Stomach smooth muscle (tissue), 2 donors: ENCODE measurements around the gene FUT9.

Source experiments
- H3K27ac ChIP-seq: one replicate; pipeline ENCODE4 v1.7.0; 2013; ENCODE audit warnings: mild to moderate bottlenecking, low read length, inconsistent platforms
- H3K27me3 ChIP-seq, 2 donors: one replicate each; pipeline ENCODE4 v1.7.0; 2013; ENCODE audit warnings: low read length in 2 of 2; ENCODE audit not compliant: insufficient read depth in 2 of 2, control insufficient read depth in 1 of 2
- H3K36me3 ChIP-seq, 2 donors: one replicate each; pipeline ENCODE4 v1.7.0; 2013; ENCODE audit warnings: low read length in 2 of 2; ENCODE audit not compliant: control insufficient read depth in 2 of 2, insufficient read depth in 2 of 2
- H3K4me1 ChIP-seq: one replicate; pipeline ENCODE4 v1.7.0; 2013; ENCODE audit warnings: low read length; ENCODE audit not compliant: control insufficient read depth, insufficient read depth
- H3K4me3 ChIP-seq, 2 donors: one replicate each; pipeline ENCODE4 v1.7.0; 2013; ENCODE audit warnings: low read length in 2 of 2
- H3K9ac ChIP-seq, 2 donors: one replicate each; pipeline ENCODE4 v1.7.0; 2013; ENCODE audit warnings: low read length in 2 of 2, mild to moderate bottlenecking in 1 of 2
- H3K9me3 ChIP-seq, 2 donors: one replicate each; pipeline ENCODE4 v1.7.0; 2013; ENCODE audit warnings: low read length in 2 of 2; ENCODE audit not compliant: control insufficient read depth in 2 of 2
- donor health status: healthy.
- donor health status: Pancreatic carcinoma.

Gene FUT9

DNA sequence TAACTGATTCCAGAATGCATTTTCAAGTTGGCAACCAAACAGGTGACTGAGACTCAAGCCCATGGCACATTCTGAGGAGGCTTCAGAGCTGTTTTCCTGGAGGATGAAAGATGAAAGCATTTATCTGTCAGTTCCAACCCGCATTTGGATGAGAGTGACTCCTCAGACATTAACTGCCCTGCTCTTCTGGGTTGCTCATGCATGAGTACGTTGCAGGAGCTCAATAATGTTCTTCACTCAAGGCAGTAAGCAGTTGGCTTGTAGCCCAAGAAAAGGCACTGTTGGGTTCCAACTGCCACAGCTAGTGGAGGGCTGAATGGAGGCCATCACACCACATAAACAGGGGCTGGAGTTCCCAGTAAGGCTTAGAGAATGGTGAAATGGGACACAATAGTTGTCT is 155.3 kb downstream of the FUT9 start:
- Histone ChIP-seq H3K36me3 (no peaks in the 10 kb centered on the region), H3K4me3 (no peak overlapping the region), H3K9ac (no peak overlapping the region), H3K27me3 (no peaks in the 10 kb centered on the region), H3K4me1 (no peaks in the 10 kb centered on the region), H3K27ac (no peak overlapping the region), H3K9me3 (no peaks in the 10 kb centered on the region)

DNA sequence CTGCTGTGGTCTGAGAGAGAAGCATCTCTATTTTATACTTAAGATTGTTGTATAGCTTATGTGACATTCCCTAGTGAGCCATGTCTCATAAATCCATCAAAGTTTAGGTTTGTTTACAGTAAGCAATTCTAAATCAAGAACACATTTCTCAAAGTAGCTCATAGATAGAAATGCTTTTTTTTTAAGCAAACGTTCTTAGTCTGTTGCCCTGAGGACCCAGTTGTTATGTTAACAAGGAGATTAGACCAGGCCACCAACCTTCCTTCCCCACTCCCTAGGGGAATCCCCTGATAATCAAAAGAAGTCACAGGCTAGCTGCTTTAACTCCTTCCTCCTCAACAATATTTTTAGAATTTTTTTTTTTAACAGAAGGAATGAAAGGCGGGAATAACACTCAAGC is 169.0 kb downstream of the FUT9 start:
- H3K9ac ChIP-seq = no peak overlapping the region
- no peaks in the 10 kb centered on the region for H3K4me1 ChIP-seq
- H3K36me3 ChIP-seq = no peaks in the 10 kb centered on the region
- H3K27ac ChIP-seq = no peak overlapping the region
- no peak overlapping the region for H3K4me3 ChIP-seq
- no peaks in the 10 kb centered on the region for H3K27me3 ChIP-seq
- no peaks in the 10 kb centered on the region for H3K9me3 ChIP-seq

DNA sequence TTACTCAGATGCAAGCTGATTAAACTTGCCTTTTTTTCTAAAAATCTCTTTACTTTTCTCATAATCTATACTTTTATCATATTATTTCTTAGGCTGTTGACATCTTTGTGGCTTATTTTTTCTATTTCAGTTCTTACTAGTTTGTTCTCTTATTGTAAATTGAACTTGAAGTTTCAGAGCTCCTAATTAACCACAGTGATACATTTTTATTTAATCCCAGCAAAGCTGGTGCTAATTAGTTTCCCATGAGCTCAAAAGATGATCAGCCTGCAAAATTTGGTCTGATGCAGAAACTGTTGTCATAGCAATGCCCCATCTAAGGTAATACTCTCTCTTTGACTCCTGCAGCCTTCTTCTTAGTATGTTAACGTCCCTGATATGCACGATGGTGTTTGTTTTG is 170.3 kb downstream of the FUT9 start:
- Histone ChIP-seq H3K27ac (no peak overlapping the region), H3K27me3 (no peaks in the 10 kb centered on the region), H3K4me1 (no peaks in the 10 kb centered on the region), H3K9ac (no peak overlapping the region), H3K36me3 (no peaks in the 10 kb centered on the region), H3K9me3 (no peaks in the 10 kb centered on the region), H3K4me3 (no peak overlapping the region)

DNA sequence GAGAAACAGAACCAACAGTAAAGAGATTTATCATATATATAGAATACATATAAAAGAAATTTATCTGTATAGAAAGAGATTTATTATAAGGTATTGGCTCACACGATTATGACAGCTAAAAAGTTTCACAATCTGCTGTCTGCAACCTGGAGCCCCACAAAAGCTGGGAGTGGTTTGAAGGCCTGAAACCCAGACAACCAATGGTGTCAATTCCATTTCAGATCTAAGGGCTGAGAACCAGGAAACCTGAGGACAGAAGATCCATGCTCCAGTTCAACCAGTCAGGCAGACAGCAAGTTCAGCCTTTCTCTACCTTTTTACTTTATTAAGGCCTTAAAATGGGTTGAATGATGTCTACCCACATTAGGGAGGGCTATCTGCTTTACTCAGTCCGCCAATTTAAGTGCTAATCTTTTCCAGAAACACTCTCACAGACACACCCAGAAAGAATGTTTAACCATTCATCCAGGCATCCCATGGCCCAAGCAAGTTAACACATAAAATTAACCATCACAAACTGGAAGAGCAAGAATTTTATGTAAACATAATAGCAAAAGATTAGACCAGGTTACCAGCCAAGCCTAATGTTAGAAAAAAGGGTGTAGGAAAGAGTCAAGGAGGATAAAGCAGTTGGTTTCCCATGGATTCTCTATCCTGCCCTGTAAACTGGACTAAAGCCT is 170.9 kb downstream of the FUT9 start:
- no peak overlapping the region for H3K27ac ChIP-seq
- H3K27me3 ChIP-seq = no peaks in the 10 kb centered on the region
- H3K9ac ChIP-seq = no peak overlapping the region
- no peaks in the 10 kb centered on the region for H3K9me3 ChIP-seq
- no peaks in the 10 kb centered on the region for H3K36me3 ChIP-seq
- no peaks in the 10 kb centered on the region for H3K4me1 ChIP-seq
- no peak overlapping the region for H3K4me3 ChIP-seq

DNA sequence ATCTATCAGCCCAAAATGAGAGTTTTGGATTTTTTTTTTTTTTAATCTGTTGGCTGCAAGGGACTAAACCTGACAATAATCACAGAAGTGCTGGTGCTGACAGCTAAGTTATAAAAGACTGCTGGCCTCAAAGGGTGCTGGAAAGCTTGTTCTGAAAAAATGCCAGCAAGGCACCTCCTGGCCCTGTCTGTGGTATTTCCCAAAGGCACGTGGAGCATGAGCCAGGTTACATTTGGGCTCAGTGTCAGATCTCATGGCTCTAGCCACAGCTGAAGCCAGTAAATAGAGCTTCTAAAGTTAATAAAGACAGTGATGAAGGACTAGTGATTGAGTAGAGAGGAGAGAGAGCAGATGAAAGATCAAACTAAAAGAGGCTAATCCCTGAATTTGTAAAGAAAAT is 178.9 kb downstream of the FUT9 start:
- no peaks in the 10 kb centered on the region for H3K36me3 ChIP-seq
- H3K27ac ChIP-seq = no peak overlapping the region
- H3K9me3 ChIP-seq = no peaks in the 10 kb centered on the region
- H3K27me3 ChIP-seq = no peaks in the 10 kb centered on the region
- no peak overlapping the region for H3K4me3 ChIP-seq
- H3K9ac ChIP-seq = no peak overlapping the region
- H3K4me1 ChIP-seq = no peaks in the 10 kb centered on the region

DNA sequence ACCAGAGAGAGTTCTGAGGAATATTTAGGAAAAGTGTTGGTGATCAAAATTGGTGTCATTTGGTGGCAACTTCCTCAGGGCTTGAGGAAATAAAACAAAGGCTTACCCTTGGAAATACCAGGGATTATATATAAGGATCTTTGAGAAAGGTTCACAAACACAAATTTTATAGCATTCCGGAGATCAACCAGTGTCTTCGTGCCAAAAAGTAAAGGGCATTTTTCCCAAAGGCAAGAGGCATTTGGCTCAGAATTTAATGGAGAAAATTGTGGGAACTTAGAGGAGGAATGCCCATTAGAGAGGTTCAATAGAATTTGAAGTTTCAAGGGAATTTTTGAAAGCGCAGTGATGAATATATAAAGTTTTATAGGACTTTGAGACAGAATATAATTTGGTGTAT is 179.5 kb downstream of the FUT9 start:
- no peak overlapping the region for H3K27ac ChIP-seq
- no peak overlapping the region for H3K4me3 ChIP-seq
- H3K27me3 ChIP-seq = no peaks in the 10 kb centered on the region
- no peaks in the 10 kb centered on the region for H3K9me3 ChIP-seq
- H3K36me3 ChIP-seq = no peaks in the 10 kb centered on the region
- H3K4me1 ChIP-seq = no peaks in the 10 kb centered on the region
- H3K9ac ChIP-seq = no peak overlapping the region

DNA sequence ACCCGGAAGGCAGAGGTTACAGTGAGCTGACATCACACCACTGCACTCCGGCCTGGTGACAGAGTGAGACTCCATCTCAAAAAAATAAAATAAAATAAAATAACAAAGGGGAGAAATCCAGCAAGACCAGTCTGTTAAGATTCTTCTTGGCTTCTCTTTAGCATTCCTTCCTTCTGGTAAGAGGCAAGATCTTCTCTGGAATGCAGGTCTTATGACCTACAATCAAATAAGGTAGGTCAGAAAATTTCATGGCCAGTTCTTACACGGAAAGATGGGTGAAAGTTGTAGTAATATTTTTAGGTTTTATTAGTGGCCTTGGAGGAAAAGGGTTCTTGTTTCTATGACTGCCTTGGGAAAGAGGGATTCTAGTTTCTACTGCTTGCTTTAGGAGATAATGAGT is 180.9 kb downstream of the FUT9 start:
- Histone ChIP-seq H3K4me1 (no peaks in the 10 kb centered on the region), H3K27me3 (no peaks in the 10 kb centered on the region), H3K27ac (no peak overlapping the region), H3K9me3 (no peaks in the 10 kb centered on the region), H3K4me3 (no peak overlapping the region), H3K9ac (no peak overlapping the region), H3K36me3 (no peaks in the 10 kb centered on the region)

DNA sequence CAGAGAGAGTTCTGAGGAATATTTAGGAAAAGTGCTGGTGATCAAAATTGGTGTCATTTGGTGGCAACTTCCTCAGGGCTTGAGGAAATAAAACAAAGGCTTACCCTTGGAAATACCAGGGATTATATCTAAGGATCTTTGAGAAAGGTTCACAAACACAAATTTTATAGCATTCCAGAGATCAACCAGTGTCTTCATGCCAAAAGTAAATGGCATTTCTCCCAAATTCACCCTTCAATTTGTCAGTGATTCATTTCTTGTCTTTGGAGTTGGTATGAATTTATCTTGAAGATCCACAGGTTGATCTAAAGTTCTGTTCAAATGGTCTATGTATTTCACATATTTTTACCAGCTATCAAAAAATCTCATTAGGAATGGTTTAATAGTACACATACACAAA is 181.5 kb downstream of the FUT9 start:
- H3K4me1 ChIP-seq = no peaks in the 10 kb centered on the region
- H3K36me3 ChIP-seq = no peaks in the 10 kb centered on the region
- H3K4me3 ChIP-seq = no peak overlapping the region
- H3K9me3 ChIP-seq = no peaks in the 10 kb centered on the region
- H3K27me3 ChIP-seq = no peaks in the 10 kb centered on the region
- H3K27ac ChIP-seq = no peak overlapping the region
- no peak overlapping the region for H3K9ac ChIP-seq

DNA sequence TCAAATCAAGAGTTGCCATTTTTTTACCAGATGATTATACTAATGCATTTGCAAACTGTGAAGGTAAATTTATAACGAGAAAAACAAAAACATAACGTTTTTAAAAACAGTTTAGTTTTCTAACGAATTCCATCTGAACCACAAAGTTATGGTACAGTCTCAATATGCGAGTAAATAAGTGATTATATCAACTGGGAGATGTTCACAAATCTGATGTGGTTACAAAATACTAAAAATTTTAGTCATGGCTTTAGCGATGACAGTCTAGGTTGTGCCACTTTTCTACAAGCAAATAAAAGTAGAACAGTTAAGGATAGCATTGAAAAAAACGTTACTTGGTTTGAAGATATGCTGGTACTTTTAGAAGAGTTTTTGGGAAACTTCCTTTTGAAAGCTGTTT is 186.8 kb downstream of the FUT9 start:
- H3K27ac ChIP-seq = no peak overlapping the region
- no peak overlapping the region for H3K9ac ChIP-seq
- H3K4me3 ChIP-seq = no peak overlapping the region
- no peaks in the 10 kb centered on the region for H3K9me3 ChIP-seq
- H3K27me3 ChIP-seq = no peaks in the 10 kb centered on the region
- H3K36me3 ChIP-seq = no peaks in the 10 kb centered on the region
- H3K4me1 ChIP-seq = no peaks in the 10 kb centered on the region

DNA sequence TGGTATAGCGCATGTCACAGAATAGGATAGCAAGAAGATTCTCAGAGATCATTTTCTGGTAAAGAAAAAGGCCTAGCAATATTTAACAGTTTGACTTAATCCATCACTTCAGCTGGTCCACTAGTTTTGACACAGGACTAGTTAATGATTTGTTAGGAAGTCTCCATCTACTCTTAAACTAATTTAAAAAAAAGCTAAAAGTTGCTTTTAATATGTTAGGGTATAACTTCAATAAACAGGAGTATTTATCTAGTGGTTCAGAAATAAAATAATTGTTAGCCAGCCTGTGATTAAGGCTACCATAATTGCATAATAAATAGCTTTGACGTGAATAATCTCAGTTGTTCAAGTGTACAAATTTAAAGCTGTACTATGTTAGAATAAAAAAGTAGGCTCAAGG is 195.6 kb downstream of the FUT9 start:
- no peaks in the 10 kb centered on the region for H3K27me3 ChIP-seq
- no peaks in the 10 kb centered on the region for H3K9me3 ChIP-seq
- H3K27ac ChIP-seq = no peak overlapping the region
- H3K9ac ChIP-seq = no peak overlapping the region
- no peaks in the 10 kb centered on the region for H3K36me3 ChIP-seq
- H3K4me1 ChIP-seq = no peaks in the 10 kb centered on the region
- no peak overlapping the region for H3K4me3 ChIP-seq

DNA sequence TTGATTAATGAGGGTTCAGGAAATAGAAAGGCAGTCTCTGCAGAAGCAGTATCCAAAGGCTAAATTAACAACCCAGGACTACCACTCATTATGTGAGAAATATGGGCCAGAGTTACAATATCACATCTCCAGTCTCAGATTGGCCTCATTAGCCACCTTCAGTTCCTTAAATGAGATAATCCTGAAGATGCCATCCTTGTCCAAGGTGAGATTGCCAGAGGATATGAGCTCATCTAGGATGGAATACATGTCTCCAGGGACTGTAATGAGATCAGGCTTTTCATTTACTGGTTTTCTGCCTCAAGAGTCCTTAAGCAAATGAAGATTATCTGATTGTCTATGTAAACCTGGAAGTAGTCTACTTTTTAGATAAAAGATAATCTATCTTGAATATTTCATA is 196.3 kb downstream of the FUT9 start:
- H3K27me3 ChIP-seq = no peaks in the 10 kb centered on the region
- no peaks in the 10 kb centered on the region for H3K36me3 ChIP-seq
- H3K4me1 ChIP-seq = no peaks in the 10 kb centered on the region
- H3K9me3 ChIP-seq = no peaks in the 10 kb centered on the region
- no peak overlapping the region for H3K4me3 ChIP-seq
- H3K27ac ChIP-seq = no peak overlapping the region
- no peak overlapping the region for H3K9ac ChIP-seq
